Measurements from ENCODE around the gene SMAD6.

- TF ChIP-seq CTCF (tag by site-specific recombination; IDR thresholded peaks at IDR 0.05) (peak; percentile 32; the same call in 1 of the 2 replicates), ZNF274 (IDR thresholded peaks at IDR 0.05; ENCODE audit: low read length) (no peak), ZNF274 (tag by site-specific recombination; IDR thresholded peaks at IDR 0.05; ENCODE audit: borderline replicate concordance) (no peak), ZNF514 (tag by site-specific recombination; IDR thresholded peaks at IDR 0.05) (no peak)
Measured at GRCh38 chr15:66704019-66704802, 2.2 kb downstream of the SMAD6 start.
